ENCODE results near the gene RUBCNL. TPM values are rescaled to one million over a fixed set of nuclear protein-coding genes. Genes with fewer than 3 reads are reported as not detected.

Gene RUBCNL
- total RNA-seq, 2 donors from 2014 or later = 25.6 to 29.1 TPM

DNA sequence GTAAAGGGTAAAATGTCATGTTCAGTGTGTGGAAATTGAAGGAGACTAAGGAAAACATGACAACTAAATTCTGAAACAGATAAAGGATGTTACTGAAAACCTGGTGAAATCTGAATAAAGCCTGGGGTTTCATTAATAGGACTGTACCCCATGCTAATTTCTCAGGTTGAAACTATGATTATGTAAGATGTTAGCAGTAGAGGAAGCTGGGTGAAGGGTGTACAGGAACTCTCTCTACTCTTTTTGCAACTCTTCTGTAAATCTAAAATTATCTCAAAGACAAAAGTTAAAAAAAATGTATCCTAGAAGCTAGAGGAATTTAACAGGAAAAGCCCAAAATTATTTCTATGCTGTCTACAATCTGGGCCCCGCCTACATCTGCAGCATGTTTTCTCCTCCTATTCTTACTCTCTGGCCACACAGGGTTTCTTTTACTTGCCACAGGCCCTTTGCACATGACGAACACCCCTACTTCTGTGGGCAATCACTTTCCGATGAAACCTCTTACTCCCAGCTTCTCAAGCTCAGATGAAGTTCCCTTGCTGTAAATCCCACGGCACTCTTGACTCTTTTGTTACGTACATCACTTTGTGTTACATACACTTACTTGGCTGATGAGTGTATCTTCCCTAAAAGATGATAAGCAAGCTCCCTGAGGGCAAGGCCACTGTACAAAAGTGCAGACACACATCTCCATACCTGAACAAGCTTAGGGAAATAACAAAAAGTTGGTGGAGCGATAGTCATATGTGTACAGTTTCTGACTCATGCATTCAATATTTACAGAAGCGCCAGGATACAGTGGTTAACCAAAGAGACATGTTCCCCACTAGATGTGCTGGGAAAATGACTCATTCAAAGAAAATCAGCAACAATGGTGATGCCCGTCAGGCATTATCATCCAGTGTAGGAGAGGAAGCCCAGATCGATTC is 32.6 kb downstream of the RUBCNL start:
- no peak for TF ChIP-seq CTCF (IDR thresholded peaks at IDR 0.05)
- H3K27ac ChIP-seq = no peak overlapping the region
- no peak overlapping the region for H3K9ac ChIP-seq (ENCODE audit: low read depth in 2 of 2, low read length in 2 of 2)

DNA sequence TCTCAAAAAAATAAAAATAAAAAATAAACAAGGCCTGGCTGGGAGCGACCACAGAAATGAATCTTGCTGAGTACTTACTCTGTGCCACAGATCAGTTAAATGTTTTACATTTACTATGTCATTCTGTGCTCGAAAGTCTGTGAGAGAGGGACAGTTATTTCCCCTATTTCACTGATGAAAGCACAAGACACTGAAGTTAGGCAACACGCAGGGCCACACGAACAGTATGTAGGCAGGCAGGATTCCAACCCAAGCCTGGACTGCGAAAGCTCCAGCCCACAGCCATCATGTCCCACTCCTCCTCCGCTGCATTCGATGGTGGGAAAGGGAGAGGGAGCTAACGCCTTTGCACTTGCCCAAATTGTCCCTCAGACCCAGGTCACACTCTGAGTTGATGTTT is 34.2 kb downstream of the RUBCNL start:
- H3K4me1 ChIP-seq = no peaks in the 10 kb centered on the region
- peaks cover 4% of the 10 kb centered on the region for H3K36me3 ChIP-seq
- TF ChIP-seq CTCF (IDR thresholded peaks at IDR 0.05) = no peak
- intact Hi-C loops (cut with DNase I) = no loop called here
- DNase-seq = no peak
- H3K27me3 ChIP-seq = no peaks in the 10 kb centered on the region
- H3K9ac ChIP-seq (ENCODE audit: low read depth in 2 of 2, low read length in 2 of 2) = no peak overlapping the region
- H3K4me3 ChIP-seq = no peak overlapping the region
- H3K9me3 ChIP-seq = no peaks in the 10 kb centered on the region
- no peak overlapping the region for H3K27ac ChIP-seq

More for the DNA sequence above, 32.6 kb downstream of the RUBCNL start:
- no peaks in the 10 kb centered on the region for H3K27me3 ChIP-seq
- DNase-seq = no peak
- no peaks in the 10 kb centered on the region for H3K4me1 ChIP-seq
- H3K36me3 ChIP-seq = peaks cover 4% of the 10 kb centered on the region
- no peak overlapping the region for H3K4me3 ChIP-seq
- H3K9me3 ChIP-seq = no peaks in the 10 kb centered on the region
- intact Hi-C loops (cut with DNase I) = no loop called here

DNA sequence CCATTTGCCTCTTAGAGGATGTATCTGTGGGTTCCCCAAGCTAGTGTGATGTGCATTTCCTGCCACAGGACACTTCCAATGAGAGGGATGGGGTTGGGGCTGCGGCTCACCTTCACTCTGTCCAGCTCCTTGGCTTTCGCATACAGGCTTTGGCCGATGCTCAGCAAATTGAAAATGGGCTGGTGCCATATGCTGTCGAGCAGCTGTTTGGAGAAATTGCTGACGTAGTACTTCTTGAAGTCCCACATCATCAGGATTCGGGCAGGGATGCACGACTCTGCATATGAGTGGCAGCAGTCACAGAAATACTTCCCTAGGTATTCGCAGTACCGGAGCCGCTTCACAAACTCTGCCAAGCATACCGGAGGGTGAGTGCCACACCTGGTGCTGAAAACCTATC is 37.0 kb downstream of the RUBCNL start:
- Histone ChIP-seq H3K4me3 (no peak overlapping the region), H3K9me3 (no peaks in the 10 kb centered on the region), H3K27ac (no peak overlapping the region), H3K27me3 (no peaks in the 10 kb centered on the region), H3K4me1 (no peaks in the 10 kb centered on the region), H3K9ac (ENCODE audit: low read depth in 2 of 2, low read length in 2 of 2) (no peak overlapping the region), H3K36me3 (peaks cover 4% of the 10 kb centered on the region)
- intact Hi-C loops (cut with DNase I) = no loop called here
- TF ChIP-seq CTCF (IDR thresholded peaks at IDR 0.05) = no peak
- no peak for DNase-seq

DNA sequence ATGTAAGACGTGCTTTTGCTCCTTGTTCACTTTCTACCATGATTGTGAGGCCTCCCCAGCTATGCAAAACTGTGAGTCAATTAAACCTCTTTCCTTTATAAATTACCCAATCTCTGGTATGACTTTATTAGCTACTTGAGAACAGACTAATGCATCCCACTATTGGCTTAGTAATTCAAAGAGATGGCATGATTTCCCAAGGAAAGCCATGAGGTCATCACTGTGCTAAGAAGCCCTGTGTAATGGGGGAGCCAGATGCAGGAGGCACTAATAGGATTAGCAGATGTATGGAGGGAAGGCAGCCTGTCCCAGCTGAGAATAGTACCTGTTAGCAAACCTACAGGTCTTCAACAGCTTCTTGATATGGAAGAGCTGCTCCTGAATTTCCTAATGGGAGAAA is 38.1 kb downstream of the RUBCNL start:
- no peaks in the 10 kb centered on the region for H3K27me3 ChIP-seq
- intact Hi-C loops (cut with DNase I) = no loop called here
- H3K9me3 ChIP-seq = no peaks in the 10 kb centered on the region
- H3K36me3 ChIP-seq = no peaks in the 10 kb centered on the region
- DNase-seq = no peak
- H3K27ac ChIP-seq = no peak overlapping the region
- no peak overlapping the region for H3K4me3 ChIP-seq
- no peaks in the 10 kb centered on the region for H3K4me1 ChIP-seq
- TF ChIP-seq CTCF (IDR thresholded peaks at IDR 0.05) = no peak
- H3K9ac ChIP-seq (ENCODE audit: low read depth in 2 of 2, low read length in 2 of 2) = no peak overlapping the region

GRCh38 chr13:46347277-46347676 is 39.8 kb downstream of the RUBCNL start:
- H3K4me1 ChIP-seq = no peaks in the 10 kb centered on the region
- no peaks in the 10 kb centered on the region for H3K27me3 ChIP-seq
- no peak overlapping the region for H3K4me3 ChIP-seq
- TF ChIP-seq CTCF (IDR thresholded peaks at IDR 0.05) = no peak
- no peaks in the 10 kb centered on the region for H3K9me3 ChIP-seq
- H3K36me3 ChIP-seq = no peaks in the 10 kb centered on the region
- H3K27ac ChIP-seq = no peak overlapping the region
- intact Hi-C loops (cut with DNase I) = no loop called here
- H3K9ac ChIP-seq (ENCODE audit: low read depth in 2 of 2, low read length in 2 of 2) = no peak overlapping the region
- no peak for DNase-seq
